ENCODE data around the gene SLC35E1. TPM values are rescaled to one million over a fixed set of nuclear protein-coding genes. Genes with fewer than 3 reads are reported as not detected.

SLC35E1 gene
- total RNA-seq, 1 experiment from 2014 or later: 24.7 TPM

GRCh38 chr19:16542045-16542909 lies 29.9 kb downstream of the SLC35E1 start, which contains the start of gene CHERP:
TSS of gene CHERP (minus strand) at chr19:16542437. CDS start at chr19:16542378, 59 bp downstream.
- Histone ChIP-seq H3K27me3 (replicated peaks) (no peaks in the 10 kb centered on the region), H3K9me3 (replicated peaks) (no peaks in the 10 kb centered on the region), H3K4me3 (peak within 1 kb of the TSS; percentile 88), H3K27ac (peak within 1 kb of the TSS; percentile 73), H3K36me3 (peaks cover 54% of the 10 kb centered on the region), H3K4me1 (replicated peaks) (peaks cover 15% of the 10 kb centered on the region)
- DNase-seq (ENCODE audit: low read depth in 1 of 2, low spot score in 2 of 2): peak; percentile 94 to 95

GRCh38 chr19:16541526-16542044 lies 30.6 kb downstream of the SLC35E1 start:
- H3K4me3 ChIP-seq: peak overlapping the region; percentile 88
- no peaks in the 10 kb centered on the region for H3K27me3 ChIP-seq (replicated peaks)
- H3K9me3 ChIP-seq (replicated peaks): no peaks in the 10 kb centered on the region
- H3K27ac ChIP-seq: peak overlapping the region; percentile 73
- peaks cover 61% of the 10 kb centered on the region for H3K36me3 ChIP-seq
- peaks cover 15% of the 10 kb centered on the region for H3K4me1 ChIP-seq (replicated peaks)
- DNase-seq (ENCODE audit: low read depth in 1 of 2, low spot score in 2 of 2): peak in 1 of 2 experiments; percentile 42

GRCh38 chr19:16540948-16541347 lies 31.3 kb downstream of the SLC35E1 start:
- Histone ChIP-seq H3K4me1 (replicated peaks) (peaks cover 15% of the 10 kb centered on the region), H3K27ac (no peak overlapping the region), H3K27me3 (replicated peaks) (no peaks in the 10 kb centered on the region), H3K9me3 (replicated peaks) (no peaks in the 10 kb centered on the region), H3K36me3 (peaks cover 67% of the 10 kb centered on the region), H3K4me3 (peak overlapping the region; percentile 88)
- DNase-seq (ENCODE audit: low read depth in 1 of 2, low spot score in 2 of 2): no peak

GRCh38 chr19:16537111-16537510 lies 35.1 kb downstream of the SLC35E1 start:
- peaks cover 9% of the 10 kb centered on the region for H3K4me1 ChIP-seq (replicated peaks)
- no peak overlapping the region for H3K27ac ChIP-seq
- H3K36me3 ChIP-seq: peaks cover 100% of the 10 kb centered on the region
- H3K27me3 ChIP-seq (replicated peaks): no peaks in the 10 kb centered on the region
- H3K9me3 ChIP-seq (replicated peaks): no peaks in the 10 kb centered on the region
- no peak overlapping the region for H3K4me3 ChIP-seq
- no peak for DNase-seq (ENCODE audit: low read depth in 1 of 2, low spot score in 2 of 2)

- Histone ChIP-seq H3K4me3 (no peak overlapping the region), H3K4me1 (replicated peaks) (peaks cover 5% of the 10 kb centered on the region), H3K27me3 (replicated peaks) (no peaks in the 10 kb centered on the region), H3K9me3 (replicated peaks) (no peaks in the 10 kb centered on the region), H3K36me3 (peaks cover 98% of the 10 kb centered on the region), H3K27ac (no peak overlapping the region)
- no peak for DNase-seq (ENCODE audit: low read depth in 1 of 2, low spot score in 2 of 2)
Observed at GRCh38 chr19:16536130-16536529, 36.1 kb downstream of the SLC35E1 start.

- no peaks in the 10 kb centered on the region for H3K9me3 ChIP-seq (replicated peaks)
- H3K27ac ChIP-seq: no peak overlapping the region
- no peak for DNase-seq (ENCODE audit: low read depth in 1 of 2, low spot score in 2 of 2)
- H3K27me3 ChIP-seq (replicated peaks): no peaks in the 10 kb centered on the region
- H3K4me1 ChIP-seq (replicated peaks): no peaks in the 10 kb centered on the region
- H3K4me3 ChIP-seq: no peak overlapping the region
- peaks cover 98% of the 10 kb centered on the region for H3K36me3 ChIP-seq
Observed at GRCh38 chr19:16535381-16535780, 36.8 kb downstream of the SLC35E1 start.

GRCh38 chr19:16532440-16533234 lies 39.6 kb downstream of the SLC35E1 start:
- no peak overlapping the region for H3K4me3 ChIP-seq
- no peaks in the 10 kb centered on the region for H3K4me1 ChIP-seq (replicated peaks)
- peaks cover 98% of the 10 kb centered on the region for H3K36me3 ChIP-seq
- no peaks in the 10 kb centered on the region for H3K9me3 ChIP-seq (replicated peaks)
- H3K27ac ChIP-seq: no peak overlapping the region
- DNase-seq (ENCODE audit: low read depth in 1 of 2, low spot score in 2 of 2): peak in 1 of 2 experiments; percentile 45
- no peaks in the 10 kb centered on the region for H3K27me3 ChIP-seq (replicated peaks)

GRCh38 chr19:16531380-16531669 lies 40.9 kb downstream of the SLC35E1 start:
- no peak overlapping the region for H3K27ac ChIP-seq
- no peaks in the 10 kb centered on the region for H3K27me3 ChIP-seq (replicated peaks)
- no peaks in the 10 kb centered on the region for H3K9me3 ChIP-seq (replicated peaks)
- H3K36me3 ChIP-seq: peaks cover 98% of the 10 kb centered on the region
- DNase-seq (ENCODE audit: low read depth in 1 of 2, low spot score in 2 of 2): no peak
- H3K4me1 ChIP-seq (replicated peaks): no peaks in the 10 kb centered on the region
- no peak overlapping the region for H3K4me3 ChIP-seq

- Histone ChIP-seq H3K9me3 (replicated peaks) (no peaks in the 10 kb centered on the region), H3K4me1 (replicated peaks) (no peaks in the 10 kb centered on the region), H3K4me3 (no peak overlapping the region), H3K36me3 (peaks cover 98% of the 10 kb centered on the region), H3K27ac (no peak overlapping the region), H3K27me3 (replicated peaks) (no peaks in the 10 kb centered on the region)
- DNase-seq (ENCODE audit: low read depth in 1 of 2, low spot score in 2 of 2): no peak
Observed at GRCh38 chr19:16530540-16531379, 41.5 kb downstream of the SLC35E1 start.

- H3K27ac ChIP-seq: no peak overlapping the region
- no peaks in the 10 kb centered on the region for H3K4me1 ChIP-seq (replicated peaks)
- H3K4me3 ChIP-seq: no peak overlapping the region
- no peaks in the 10 kb centered on the region for H3K27me3 ChIP-seq (replicated peaks)
- no peaks in the 10 kb centered on the region for H3K9me3 ChIP-seq (replicated peaks)
- DNase-seq (ENCODE audit: low read depth in 1 of 2, low spot score in 2 of 2): no peak
- H3K36me3 ChIP-seq: peaks cover 98% of the 10 kb centered on the region
Observed at GRCh38 chr19:16529466-16530144, 42.6 kb downstream of the SLC35E1 start.

GRCh38 chr19:16527971-16528521 lies 44.2 kb downstream of the SLC35E1 start:
- no peaks in the 10 kb centered on the region for H3K9me3 ChIP-seq (replicated peaks)

GRCh38 chr19:16527334-16527935 lies 44.8 kb downstream of the SLC35E1 start:
- Histone ChIP-seq H3K36me3 (peaks cover 96% of the 10 kb centered on the region), H3K4me1 (replicated peaks) (no peaks in the 10 kb centered on the region), H3K4me3 (no peak overlapping the region), H3K27ac (no peak overlapping the region), H3K27me3 (replicated peaks) (no peaks in the 10 kb centered on the region), H3K9me3 (replicated peaks) (no peaks in the 10 kb centered on the region)
- DNase-seq (ENCODE audit: low read depth in 1 of 2, low spot score in 2 of 2): no peak

More at GRCh38 chr19:16527971-16528521, 44.2 kb downstream of the SLC35E1 start:
- H3K27ac ChIP-seq: no peak overlapping the region
- peak in 1 of 2 experiments; percentile 45 for DNase-seq (ENCODE audit: low read depth in 1 of 2, low spot score in 2 of 2)
- peaks cover 96% of the 10 kb centered on the region for H3K36me3 ChIP-seq
- no peaks in the 10 kb centered on the region for H3K27me3 ChIP-seq (replicated peaks)
- no peak overlapping the region for H3K4me3 ChIP-seq
- no peaks in the 10 kb centered on the region for H3K4me1 ChIP-seq (replicated peaks)

Data from SJSA1 (cell line).